Measurements from ENCODE around the gene ALDH16A1. TPM values are rescaled to one million over a fixed set of nuclear protein-coding genes. Genes with fewer than 3 reads are reported as not detected.

ALDH16A1 gene
- total RNA-seq, 1 donor, result 17.7 TPM

DNA sequence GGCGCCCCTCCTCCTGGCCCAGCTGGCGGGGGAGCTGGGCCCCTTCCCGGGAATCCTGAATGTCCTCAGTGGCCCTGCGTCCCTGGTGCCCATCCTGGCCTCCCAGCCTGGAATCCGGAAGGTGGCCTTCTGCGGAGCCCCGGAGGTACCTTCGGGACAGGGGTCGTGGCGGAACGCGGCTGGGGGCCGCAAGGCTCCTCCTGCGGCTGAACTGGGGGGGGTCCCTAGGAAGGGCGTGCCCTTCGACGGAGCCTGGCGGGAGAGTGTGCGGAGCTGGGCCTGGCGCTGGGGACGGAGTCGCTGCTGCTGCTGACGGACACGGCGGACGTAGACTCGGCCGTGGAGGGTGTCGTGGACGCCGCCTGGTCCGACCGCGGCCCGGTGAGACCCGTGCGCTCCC lies 8.6 kb downstream of the ALDH16A1 start:
- no peak for DNase-seq (ENCODE audit: low read depth)
- TF ChIP-seq, protein P1, sequence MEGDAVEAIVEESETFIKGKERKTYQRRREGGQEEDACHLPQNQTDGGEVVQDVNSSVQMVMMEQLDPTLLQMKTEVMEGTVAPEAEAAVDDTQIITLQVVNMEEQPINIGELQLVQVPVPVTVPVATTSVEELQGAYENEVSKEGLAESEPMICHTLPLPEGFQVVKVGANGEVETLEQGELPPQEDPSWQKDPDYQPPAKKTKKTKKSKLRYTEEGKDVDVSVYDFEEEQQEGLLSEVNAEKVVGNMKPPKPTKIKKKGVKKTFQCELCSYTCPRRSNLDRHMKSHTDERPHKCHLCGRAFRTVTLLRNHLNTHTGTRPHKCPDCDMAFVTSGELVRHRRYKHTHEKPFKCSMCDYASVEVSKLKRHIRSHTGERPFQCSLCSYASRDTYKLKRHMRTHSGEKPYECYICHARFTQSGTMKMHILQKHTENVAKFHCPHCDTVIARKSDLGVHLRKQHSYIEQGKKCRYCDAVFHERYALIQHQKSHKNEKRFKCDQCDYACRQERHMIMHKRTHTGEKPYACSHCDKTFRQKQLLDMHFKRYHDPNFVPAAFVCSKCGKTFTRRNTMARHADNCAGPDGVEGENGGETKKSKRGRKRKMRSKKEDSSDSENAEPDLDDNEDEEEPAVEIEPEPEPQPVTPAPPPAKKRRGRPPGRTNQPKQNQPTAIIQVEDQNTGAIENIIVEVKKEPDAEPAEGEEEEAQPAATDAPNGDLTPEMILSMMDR (IDR thresholded peaks at IDR 0.05; ENCODE audit: insufficient read depth, low read depth, low read length), result no peak

GRCh38 chr19:49462492-49462891 lies 9.5 kb downstream of the ALDH16A1 start:
- no peak overlapping the region for H3K4me3 ChIP-seq (ENCODE audit: low read depth, low read length)
- no peak for DNase-seq (ENCODE audit: low read depth)
- TF ChIP-seq, protein P1 (IDR thresholded peaks at IDR 0.05; ENCODE audit: insufficient read depth, low read depth, low read length), result no peak

More for the DNA sequence above, 8.6 kb downstream of the ALDH16A1 start:
- no peak overlapping the region for H3K4me3 ChIP-seq (ENCODE audit: low read depth, low read length)

DNA sequence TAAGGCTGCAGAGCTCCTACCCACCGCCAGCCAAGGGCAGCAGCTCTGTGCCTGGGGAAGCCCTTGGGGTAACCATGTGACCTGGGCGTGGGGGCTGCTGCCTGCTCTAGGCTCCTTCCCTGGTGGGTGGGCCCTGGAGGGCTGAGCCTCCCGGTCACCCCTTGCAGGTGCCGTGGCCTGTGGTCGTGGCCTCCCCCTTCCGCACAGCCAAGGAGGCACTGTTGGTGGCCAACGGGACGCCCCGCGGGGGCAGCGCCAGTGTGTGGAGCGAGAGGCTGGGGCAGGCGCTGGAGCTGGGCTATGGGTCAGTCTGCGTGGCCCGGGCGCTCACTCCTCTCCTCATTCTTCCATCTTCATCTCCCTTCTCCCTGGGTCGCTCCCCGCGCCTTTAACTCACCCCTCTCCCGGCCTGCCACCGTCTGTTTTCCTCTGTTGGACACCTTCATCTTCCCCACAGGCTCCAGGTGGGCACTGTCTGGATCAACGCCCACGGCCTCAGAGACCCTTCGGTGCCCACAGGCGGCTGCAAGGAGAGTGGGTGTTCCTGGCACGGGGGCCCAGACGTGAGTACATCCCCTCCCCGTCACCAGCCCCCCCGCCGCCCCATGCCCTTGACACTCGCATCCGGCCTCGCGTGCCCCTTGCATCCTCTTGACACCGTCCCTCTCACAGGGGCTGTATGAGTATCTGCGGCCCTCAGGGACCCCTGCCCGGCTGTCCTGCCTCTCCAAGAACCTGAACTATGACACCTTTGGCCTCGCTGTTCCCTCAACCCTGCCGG lies 11.1 kb downstream of the ALDH16A1 start:
- no peak for DNase-seq (ENCODE audit: low read depth)
- H3K4me3 ChIP-seq (ENCODE audit: low read depth, low read length), result no peak overlapping the region
- TF ChIP-seq, protein P1 (IDR thresholded peaks at IDR 0.05; ENCODE audit: insufficient read depth, low read depth, low read length), result no peak

DNA sequence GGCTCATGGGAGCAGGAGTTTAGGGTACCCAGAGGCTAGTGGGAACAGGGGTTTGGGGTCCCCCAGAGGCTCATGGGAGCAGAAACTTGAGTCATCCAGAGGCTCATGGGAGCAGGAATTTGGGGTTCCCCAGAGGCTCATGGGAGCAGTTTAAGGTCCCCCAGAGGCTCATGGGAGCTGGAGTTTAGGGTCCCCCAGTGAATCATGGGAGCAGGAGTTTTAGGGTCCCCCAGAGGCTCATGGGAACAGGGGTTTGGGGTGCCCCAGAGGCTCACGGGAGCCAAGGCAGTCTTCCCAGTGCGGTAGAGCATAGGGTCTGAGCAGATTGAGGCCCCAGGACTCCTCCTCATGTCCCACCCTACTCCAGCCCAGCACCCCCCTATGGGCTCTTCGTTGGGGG lies 12.3 kb downstream of the ALDH16A1 start:
- H3K4me3 ChIP-seq (ENCODE audit: low read depth, low read length), result no peak overlapping the region
- DNase-seq (ENCODE audit: low read depth), result no peak
- TF ChIP-seq, protein P1 (IDR thresholded peaks at IDR 0.05; ENCODE audit: insufficient read depth, low read depth, low read length), result no peak

GRCh38 chr19:49468199-49468598 lies 15.2 kb downstream of the ALDH16A1 start:
- H3K4me3 ChIP-seq (ENCODE audit: low read depth, low read length), result no peak overlapping the region
- no peak for DNase-seq (ENCODE audit: low read depth)
- TF ChIP-seq, protein P1 (IDR thresholded peaks at IDR 0.05; ENCODE audit: insufficient read depth, low read depth, low read length), result no peak

GRCh38 chr19:49468746-49469447 lies 15.9 kb downstream of the ALDH16A1 start:
- no peak overlapping the region for H3K4me3 ChIP-seq (ENCODE audit: low read depth, low read length)
- peak; percentile 84 for DNase-seq (ENCODE audit: low read depth)
- TF ChIP-seq, protein P1 (IDR thresholded peaks at IDR 0.05; ENCODE audit: insufficient read depth, low read depth, low read length), result no peak

Measured in fibroblast of villous mesenchyme (primary cell).